KBM-7 (cell line): ENCODE measurements around the gene BPHL.
"Not testable (repeated sequence)": the region's sequence is repeated elsewhere in the genome, so short reads cannot be mapped to it uniquely, and the experiment has no call there.

Experiments used
- DNase-seq: peaks from one replicate; pipeline ENCODE4 v3.0.0-alpha.2; 2015
- in situ Hi-C: fragments of 300-500 bp; cut with MboI; formaldehyde crosslinking; loops from 2 replicates; pipeline ENCODE4 v1.14.3; 2020; ENCODE audit warnings: low sequenced_read_pairs, low pct_unique_long_range_greater_than_20kb, mixed read lengths

The BPHL gene

GRCh38 chr6:3118353-3119039 is at the start of gene BPHL:
Gene BPHL, plus strand, starts transcription at chr6:3118711. Its CDS starts 30 bp downstream, at chr6:3118741.
- in situ Hi-C loops = no loop called here
- peak; percentile 90 for DNase-seq

- in situ Hi-C loops = no loop called here
- no peak for DNase-seq
These were observed 46.9 kb upstream of the BPHL start for GRCh38 chr6:3071568-3071967.

DNA sequence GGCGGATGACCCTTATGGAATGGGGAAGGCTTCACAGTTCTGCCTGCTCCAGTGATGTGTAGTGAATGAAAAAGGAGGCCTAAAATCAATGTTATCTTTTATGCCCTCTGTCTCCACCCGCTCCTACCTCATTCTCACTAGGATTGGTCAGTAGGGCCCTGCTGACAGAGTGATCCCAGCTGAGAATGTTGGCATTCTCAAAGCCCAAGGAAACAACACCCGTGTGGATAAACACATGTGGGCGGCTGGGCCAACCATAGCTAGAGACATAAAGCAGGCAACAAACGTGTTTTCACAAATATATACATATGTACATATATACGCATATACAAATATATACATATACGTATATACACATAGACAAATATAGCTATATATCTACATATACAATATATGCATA is 45.7 kb upstream of the BPHL start:
- in situ Hi-C loops = no loop called here
- no peak for DNase-seq

DNA sequence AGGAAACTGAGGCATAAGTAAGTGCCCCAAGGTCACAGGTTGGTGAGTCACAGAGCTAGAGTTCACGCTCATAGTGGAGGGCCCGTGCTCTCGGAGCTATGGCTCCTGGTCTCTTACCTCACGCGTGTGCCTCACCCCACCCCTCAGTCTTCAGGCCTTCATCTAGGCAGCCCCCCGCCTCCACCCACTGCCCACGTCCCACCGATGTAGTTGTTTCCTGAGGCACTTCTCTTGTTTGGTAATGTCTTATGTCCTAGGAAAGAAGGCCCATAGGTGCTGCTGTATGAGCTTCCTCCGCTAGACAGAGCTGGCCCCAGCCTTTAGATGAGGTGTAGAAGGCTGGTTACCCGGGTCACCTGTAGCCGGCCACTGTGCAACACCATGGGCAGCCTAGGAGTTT is 45.1 kb upstream of the BPHL start:
- in situ Hi-C loops = no loop called here
- no peak for DNase-seq

GRCh38 chr6:3075772-3076113 is 42.8 kb upstream of the BPHL start:
- in situ Hi-C loops = no loop called here

GRCh38 chr6:3076320-3076719 is 42.2 kb upstream of the BPHL start:
- in situ Hi-C loops = no loop called here
- DNase-seq = no peak

More at GRCh38 chr6:3075772-3076113, 42.8 kb upstream of the BPHL start:
- DNase-seq = no peak

DNA sequence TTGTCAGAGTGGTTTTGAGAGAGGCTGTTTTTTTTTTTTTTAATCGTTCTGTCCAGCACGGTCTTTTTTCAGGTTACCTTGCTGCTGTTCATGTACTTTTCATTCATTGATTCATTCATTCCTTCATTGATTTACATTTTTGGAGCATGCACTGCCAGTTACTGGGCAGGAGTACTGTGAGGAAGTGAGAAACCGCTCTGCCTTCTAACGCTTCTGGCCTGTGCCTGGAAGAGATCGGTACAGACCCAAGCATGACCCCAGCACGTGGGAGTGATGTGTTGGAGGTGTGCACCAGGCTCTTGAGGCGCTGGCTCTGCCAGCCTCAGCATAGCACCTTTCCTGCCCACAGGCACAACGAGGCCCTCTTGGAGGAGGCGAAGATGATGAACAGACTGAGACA is 41.1 kb upstream of the BPHL start:
- in situ Hi-C loops = no loop called here
- DNase-seq = no peak

DNA sequence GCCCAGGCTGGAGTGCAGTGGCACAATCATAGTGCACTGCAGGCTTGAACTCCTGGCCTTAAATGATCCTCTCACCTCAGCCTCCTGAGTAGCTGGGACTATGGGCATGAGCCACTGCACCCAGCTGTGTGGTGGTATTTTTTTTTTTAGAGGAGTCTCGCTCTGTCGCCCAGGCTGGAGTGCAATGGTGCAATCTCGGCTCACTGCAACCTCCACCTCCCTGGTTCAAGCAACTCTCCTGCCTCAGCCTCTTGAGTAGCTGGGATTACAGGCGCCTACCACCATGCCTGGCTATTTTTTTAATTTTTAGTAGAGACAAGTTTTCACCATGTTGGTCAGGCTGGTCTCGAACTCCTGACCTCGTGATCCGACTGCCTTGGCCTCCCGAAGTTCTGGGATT is 39.6 kb upstream of the BPHL start:
- in situ Hi-C loops, DNase-seq: not testable (repeated sequence)

- in situ Hi-C loops = no loop called here
These were observed 38.8 kb upstream of the BPHL start for GRCh38 chr6:3079682-3080081.

DNA sequence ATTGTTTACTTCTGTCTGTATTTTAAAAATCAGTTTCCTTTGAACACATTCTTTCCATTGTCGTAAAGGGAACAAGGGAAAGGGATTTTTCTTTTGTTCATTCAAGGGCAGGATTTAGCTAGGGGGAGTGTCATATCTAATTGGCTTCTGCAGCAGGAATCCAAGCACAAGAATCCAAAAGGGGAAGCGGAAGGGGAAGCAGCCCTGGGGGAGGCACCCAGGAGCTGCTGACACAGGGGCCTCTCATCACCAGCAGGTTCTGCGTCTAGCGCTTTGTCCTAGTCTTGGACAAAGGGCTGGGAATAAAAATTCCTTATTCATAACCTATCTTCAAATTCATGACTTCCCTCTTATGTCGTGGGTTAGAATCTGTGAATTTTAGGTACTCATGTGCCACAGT is 36.6 kb upstream of the BPHL start:
- in situ Hi-C loops = no loop called here

More at GRCh38 chr6:3079682-3080081, 38.8 kb upstream of the BPHL start:
- no peak for DNase-seq

DNA sequence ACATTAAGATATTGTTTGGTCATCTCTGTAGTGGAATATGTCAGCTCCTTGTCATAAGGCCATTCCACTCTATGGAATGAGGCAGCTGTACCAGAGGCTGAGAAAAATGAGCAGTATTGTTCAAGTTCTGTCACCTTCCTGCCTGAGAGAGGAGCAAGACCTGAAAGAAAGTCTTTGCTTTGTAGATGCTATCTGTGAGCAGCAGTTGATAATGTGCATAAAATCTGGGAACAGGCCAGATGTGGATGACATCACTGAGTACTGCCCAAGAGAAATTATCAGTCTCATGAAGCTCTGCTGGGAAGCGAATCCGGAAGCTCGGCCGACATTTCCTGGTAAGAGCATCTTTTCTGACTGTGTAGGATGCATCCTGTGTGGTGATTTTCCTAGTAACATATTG is 33.4 kb upstream of the BPHL start:
- in situ Hi-C loops = no loop called here

More for the DNA sequence above, 36.6 kb upstream of the BPHL start:
- peak; percentile 74 for DNase-seq

DNA sequence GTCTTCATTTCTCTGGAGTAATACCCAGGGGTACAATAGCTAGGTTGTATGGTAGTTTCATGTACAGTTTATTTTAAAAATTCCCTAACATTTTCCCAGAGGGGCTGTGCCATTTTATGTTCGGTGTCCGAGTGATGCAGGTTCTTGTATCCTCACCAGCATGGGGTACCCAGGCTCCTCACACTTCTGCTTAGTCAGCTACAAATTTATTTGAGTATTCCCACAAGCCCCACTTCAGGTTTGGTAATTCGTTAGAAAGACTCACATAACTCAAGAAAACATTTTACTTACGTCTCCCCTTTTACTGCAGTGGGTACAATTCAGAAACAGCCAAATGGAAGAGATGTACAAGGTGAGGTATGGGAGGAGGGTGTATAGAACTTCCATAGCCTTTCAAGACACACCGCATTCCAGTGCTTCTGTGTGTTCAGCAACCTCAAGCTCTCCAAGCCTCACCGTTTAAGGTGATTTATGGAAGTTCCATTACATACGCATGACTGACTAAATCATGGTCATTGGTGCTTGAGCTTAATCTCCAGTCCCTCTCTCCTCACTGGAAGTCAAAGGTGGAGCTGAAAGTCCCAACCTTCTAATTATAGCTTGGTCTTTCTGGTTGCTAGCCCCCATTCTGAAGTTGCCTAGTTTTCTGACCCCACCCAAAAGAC is 32.1 kb upstream of the BPHL start:
- in situ Hi-C loops = no loop called here
- DNase-seq = no peak

More for the DNA sequence above, 33.4 kb upstream of the BPHL start:
- DNase-seq = no peak

DNA sequence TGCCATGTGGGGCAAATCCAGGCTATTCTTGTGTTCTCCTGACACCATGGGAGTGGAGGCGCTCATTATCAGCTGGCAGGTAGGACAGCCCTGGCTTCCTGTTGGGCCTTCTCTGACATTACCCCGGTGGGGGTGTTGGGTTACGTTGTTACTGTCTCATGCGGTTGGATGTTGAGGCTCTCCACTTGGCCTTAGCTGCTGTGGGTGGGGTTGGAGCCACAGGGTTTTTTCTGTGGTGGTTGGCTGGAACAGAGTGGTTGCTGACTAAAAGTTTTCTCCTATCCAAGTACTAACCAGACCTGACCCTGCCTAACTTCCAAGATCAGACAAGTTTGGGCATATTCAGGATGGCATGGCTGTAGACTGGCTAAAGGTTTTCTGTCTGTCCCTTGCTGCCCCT is 30.1 kb upstream of the BPHL start:
- DNase-seq = no peak
- in situ Hi-C loops = no loop called here

GRCh38 chr6:3088968-3089367 is 29.5 kb upstream of the BPHL start:
- no peak for DNase-seq
- in situ Hi-C loops = no loop called here

- no peak for DNase-seq
- in situ Hi-C loops = no loop called here
These were observed 28.5 kb upstream of the BPHL start for GRCh38 chr6:3090013-3090412.

DNA sequence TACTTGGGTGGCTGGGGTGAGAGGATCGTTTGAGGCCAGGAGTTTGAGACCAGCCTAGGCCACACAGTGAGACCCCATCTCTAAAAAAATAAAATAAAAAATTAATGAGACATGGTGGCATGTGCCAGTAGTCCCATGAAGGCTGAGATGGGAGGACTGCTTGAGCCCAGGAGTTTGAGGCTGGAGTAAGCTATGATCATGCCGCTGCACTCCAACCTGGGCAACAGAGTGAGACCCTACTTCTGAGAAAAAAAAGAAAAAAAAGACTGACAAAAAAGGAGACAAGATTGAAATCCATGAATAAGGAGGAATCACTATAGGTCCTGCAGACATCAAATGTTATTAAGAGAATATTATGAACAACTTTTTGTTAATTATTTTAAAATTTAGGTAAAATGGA is 23.7 kb upstream of the BPHL start:
- in situ Hi-C loops = no loop called here
- DNase-seq = no peak

DNA sequence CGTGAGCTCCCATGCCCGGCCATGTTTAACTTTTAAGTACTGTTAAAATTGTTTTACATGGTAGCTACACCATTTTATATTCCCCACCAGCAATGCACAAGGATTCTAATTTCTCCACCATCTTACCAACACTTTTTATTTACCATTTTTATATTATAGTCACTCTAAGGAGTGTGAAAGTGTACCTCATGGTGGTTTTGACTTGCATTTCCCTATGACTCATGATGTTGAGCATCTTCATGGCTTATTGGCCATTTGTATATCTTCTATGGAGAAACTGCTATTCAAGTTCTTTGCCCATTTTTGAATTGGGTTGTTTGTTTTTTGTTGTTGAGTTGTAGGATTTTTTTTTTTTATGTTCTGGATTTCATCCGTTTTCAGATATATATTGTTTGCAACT is 15.6 kb upstream of the BPHL start:
- in situ Hi-C loops = no loop called here
- DNase-seq = no peak

DNA sequence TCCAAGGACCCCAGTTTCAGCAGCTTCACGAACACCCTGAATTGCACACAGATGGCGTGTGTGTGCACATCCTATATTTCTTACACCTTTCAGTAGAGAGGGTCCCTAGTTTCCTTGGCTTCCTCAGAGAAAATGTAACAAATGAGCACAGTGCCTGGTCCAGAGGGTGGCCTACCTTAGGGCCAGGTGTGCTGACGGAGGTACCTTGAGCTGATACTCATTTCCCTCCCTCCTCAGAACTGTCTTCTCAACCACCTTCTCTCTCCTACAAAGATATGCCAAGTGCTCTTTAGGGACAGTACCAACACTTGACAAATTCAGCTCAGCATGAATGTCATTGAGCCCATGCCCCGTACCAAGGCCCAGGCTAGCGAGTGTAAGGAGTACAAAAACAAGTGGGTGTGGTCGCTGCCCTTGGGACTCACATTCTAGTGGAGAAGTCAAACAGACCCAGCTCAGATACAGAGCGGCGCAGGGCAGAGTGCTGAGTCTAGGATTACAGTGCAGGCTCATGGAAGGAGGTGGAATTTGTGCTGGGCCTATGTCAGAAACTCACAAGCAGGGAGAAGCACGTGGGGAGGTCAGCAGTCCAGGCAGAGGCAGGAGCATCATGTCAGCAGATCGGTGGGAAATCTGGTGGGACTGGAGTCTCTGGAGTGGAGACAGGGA is 9.6 kb upstream of the BPHL start:
- DNase-seq = no peak
- in situ Hi-C loops = no loop called here

DNA sequence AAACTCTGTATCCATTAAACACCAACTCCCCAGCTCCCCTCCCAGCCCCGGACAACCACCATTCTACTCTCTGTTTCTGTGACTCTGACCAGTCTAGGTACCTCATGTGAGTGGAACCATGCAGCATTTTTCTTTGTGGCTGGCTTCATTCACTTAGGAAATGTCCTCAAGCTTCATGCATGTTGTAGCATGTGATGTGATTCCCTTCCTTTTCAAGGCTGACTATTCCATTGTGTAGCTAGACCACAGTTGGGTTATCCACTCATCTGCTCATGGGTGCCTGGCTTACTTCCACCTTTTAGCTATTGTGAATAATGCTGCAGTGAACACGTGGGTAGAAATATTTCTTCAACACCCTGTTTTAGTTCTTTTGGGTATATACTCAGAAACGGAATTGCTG is 8.8 kb upstream of the BPHL start:
- in situ Hi-C loops = no loop called here
- DNase-seq = no peak

DNA sequence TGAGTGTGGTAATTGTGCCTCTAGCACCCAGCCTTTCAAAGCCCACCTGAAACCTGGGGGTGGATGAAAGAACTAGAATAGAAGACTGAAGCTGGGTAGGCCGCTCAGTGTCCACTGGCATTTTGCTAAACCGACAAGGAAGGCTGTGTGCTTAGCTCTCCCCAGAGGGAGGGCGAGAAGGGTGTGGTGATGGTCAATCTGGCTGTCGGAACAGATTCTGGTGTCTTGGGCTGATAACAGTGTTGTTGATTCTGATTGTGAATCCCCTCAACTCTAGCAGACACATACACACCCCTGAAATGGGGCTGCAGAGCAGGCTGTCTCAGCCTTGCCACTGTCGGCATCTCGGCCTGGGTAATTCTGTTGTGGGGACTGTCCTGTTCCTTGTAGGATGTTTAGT is 4.1 kb upstream of the BPHL start:
- in situ Hi-C loops = no loop called here
- DNase-seq = no peak
